Stimulated activated naive CD8-positive, alpha-beta T cell treated with anti-CD3 and anti-CD28 coated beads, Interleukin-15, amount 100 ng/mL, for 72 hours (primary cell): ENCODE data around the gene ITGB7.

Source experiments
- ATAC-seq: fragments of 150-1000 bp; cut with Tn5 transposase; 2 replicates; pipeline ENCODE4 v1.10.0; 2021; ENCODE audit warnings: mild to moderate bottlenecking, moderate library complexity
- DNase-seq, 2 donors: peaks; one replicate each; pipeline ENCODE4 v3.0.0; 2021 to 2022
- H3K27ac Mint-ChIP-seq, 2 donors: one replicate each; pipeline ENCODE4 v1.8.0; 2022; ENCODE audit warnings: mild to moderate bottlenecking in 2 of 2, mixed read lengths in 2 of 2, moderate library complexity in 2 of 2
- H3K27me3 Mint-ChIP-seq: one replicate; pipeline ENCODE4 v1.8.0; 2022; ENCODE audit warnings: mixed read lengths
- H3K4me1 Mint-ChIP-seq: one replicate; pipeline ENCODE4 v1.8.0; 2022; ENCODE audit warnings: mild to moderate bottlenecking, mixed read lengths
- H3K4me3 Mint-ChIP-seq, 2 donors: one replicate each; pipeline ENCODE4 v1.8.0; 2022; ENCODE audit warnings: mild to moderate bottlenecking in 2 of 2, mixed read lengths in 2 of 2, moderate library complexity in 1 of 2
- H3K9me3 Mint-ChIP-seq, 2 donors: one replicate each; pipeline ENCODE4 v1.8.0; 2022; ENCODE audit warnings: mixed read lengths in 2 of 2

ITGB7 gene

DNA sequence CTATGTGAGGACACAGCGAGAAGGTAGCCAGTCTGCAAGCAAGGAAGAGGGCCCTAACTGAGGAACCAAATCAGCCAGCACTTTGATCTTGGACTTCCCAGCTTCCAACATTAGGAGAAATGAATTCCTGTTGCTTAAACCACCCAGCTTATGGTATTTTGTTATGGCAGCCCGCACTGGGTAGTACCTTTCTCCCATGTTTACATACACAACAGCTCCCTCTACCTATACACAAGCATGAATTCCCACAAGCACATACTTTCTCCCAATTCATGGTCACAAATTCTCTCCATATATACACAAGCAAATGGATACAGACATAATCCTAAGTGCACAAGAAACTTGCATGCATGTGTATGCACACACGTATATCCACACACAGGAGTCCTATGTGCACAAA, 7.4 kb downstream of the ITGB7 start:
- H3K4me3 Mint-ChIP-seq: no peak overlapping the region
- ATAC-seq: no peak
- no peaks in the 10 kb centered on the region for H3K27me3 Mint-ChIP-seq
- H3K4me1 Mint-ChIP-seq: peaks cover 70% of the 10 kb centered on the region
- no peaks in the 10 kb centered on the region for H3K9me3 Mint-ChIP-seq
- H3K27ac Mint-ChIP-seq: no peak overlapping the region
- no peak for DNase-seq

DNA sequence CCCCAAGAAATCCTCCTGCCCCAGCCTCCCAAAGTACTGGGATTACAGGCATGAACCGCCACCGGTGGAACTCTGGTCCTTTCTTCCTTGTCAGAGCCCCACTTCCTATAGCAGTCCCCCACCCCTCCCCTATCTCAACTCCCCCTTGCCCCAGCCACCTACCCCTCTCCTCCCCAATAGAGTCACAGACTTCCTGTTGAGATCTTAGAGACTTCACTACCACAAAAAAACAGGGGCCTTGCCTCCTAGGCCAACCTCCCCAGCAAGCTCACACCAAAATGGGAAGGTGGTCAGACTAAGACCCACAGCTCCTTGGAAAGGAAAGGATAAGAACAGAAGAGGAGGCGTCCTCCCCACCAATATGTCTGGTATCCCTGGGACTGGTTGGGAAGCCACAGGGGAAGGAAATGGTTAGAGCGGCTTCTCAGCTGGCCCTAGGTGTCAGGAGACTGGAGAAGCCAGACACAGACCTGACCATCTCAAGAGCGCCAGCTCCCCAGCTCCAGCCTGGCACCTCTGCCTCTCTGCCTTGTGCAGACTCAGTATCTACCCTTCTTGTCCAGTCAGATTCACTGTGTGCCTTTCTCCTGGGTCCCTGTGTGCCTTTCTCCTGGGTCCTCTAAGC, 8.5 kb downstream of the ITGB7 start:
- DNase-seq: no peak
- Mint-ChIP-seq H3K9me3 (no peaks in the 10 kb centered on the region), H3K4me1 (peaks cover 60% of the 10 kb centered on the region), H3K4me3 (peak overlapping the region; percentile 55 to 64), H3K27me3 (no peaks in the 10 kb centered on the region), H3K27ac (peak overlapping the region; percentile 76 to 82)
- peak; percentile 53 for ATAC-seq

DNA sequence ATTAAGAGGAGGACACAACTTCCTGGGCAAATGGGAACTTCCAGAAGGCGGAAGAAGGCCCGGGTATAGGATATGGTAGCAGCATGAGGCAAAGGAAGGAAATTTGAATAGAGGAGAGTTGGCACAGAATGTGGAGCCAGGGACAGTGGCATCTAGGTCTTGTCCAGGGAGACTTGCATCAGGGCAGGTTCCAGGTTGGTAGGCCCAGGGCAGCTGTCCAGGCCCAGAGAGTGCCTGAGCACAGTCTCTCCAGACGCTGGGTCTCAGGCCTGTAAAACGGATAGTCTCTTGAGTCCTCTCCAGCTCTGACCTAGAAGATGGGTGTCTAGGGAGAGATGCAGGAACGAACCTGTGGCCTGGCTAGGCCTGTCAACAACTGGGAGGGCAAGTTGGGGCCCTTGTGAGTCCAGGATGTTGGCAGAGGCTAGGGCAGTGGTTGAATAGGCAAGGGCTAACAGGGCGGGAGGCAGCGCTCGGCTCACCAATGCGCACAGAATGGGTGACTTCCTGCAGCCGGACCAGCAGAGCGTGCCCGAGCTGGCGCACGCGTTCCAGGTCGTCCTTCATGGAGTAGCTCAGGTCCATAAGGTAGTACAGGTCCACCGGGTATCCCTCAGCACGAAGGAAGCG, 9.9 kb downstream of the ITGB7 start:
- Mint-ChIP-seq H3K4me1 (peaks cover 61% of the 10 kb centered on the region), H3K9me3 (no peaks in the 10 kb centered on the region), H3K27me3 (no peaks in the 10 kb centered on the region), H3K27ac (peak overlapping the region in 1 of 2 donors; percentile 93), H3K4me3 (peak overlapping the region in 1 of 2 donors; percentile 2)
- ATAC-seq (no peak), DNase-seq (no peak)

DNA sequence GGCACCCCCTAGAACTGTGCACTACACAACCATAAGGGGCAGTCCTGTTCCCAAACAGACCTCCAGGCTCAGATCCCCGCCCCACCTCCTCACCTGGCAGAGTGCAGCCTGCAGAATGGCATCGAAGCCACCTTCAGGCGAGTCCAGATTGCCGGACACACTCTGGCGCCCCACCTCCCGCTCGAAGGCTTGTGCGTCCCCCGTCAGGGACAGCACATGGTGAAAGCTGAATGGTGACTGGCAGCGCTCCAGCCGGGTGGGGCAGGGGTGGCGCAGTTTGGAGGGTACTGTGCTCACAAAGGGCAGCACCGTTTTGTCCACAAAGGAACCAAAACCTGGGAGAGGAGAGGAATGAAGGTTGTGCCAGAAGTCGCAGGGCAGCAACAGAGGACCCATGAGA, 10.6 kb downstream of the ITGB7 start:
- no peaks in the 10 kb centered on the region for H3K9me3 Mint-ChIP-seq
- peaks cover 62% of the 10 kb centered on the region for H3K4me1 Mint-ChIP-seq

DNA sequence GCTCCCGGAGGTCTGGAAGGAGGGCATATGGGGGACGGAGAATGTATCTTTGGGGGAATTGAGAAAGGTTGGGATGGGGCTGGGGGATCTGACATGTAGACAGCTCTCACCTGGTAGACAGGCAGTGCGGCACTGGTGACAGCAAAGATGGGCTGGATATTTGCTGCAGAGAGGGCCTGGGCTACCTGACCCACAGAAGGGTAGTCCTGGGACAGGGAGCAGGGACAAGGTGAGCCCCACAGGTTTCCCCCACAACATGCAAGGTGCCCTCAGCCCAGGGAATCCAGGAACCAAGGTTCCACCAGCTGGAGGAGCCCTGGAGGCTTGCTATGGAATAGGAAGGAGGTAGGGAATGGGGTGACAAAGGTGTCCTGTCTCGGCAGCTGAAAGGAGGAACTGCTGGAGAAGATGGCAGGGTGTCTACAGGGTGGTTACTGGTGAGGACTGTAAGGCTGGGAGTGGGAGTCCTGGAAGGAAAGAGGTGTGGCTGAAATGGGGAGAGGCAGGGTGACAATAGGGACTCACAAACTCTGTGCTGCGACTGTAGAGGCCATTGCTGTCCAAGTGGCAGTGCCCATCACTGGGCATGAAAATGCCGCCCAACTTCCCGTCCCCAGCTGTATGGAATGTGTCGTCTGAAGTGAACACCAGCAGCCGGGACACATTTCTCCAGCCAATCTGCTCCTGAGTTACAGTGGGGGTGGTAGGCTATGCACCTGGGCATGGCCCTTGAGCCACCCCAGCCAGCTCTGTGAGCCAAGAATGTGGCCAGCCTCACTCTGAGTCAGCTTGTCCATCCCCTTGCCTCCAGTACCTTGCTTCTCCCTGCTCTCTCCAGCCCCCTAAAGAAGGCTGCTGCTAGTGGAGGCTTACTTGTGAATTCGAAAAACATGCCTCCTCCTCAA, 11.3 kb downstream of the ITGB7 start:
- Mint-ChIP-seq H3K9me3 (no peaks in the 10 kb centered on the region), H3K4me1 (peaks cover 61% of the 10 kb centered on the region), H3K27me3 (no peaks in the 10 kb centered on the region), H3K4me3 (no peak overlapping the region), H3K27ac (peak overlapping the region in 1 of 2 donors; percentile 20)
- ATAC-seq (no peak), DNase-seq (no peak)

More for the DNA sequence above, 10.6 kb downstream of the ITGB7 start:
- DNase-seq: no peak
- H3K27me3 Mint-ChIP-seq: no peaks in the 10 kb centered on the region
- ATAC-seq: no peak
- peak overlapping the region in 1 of 2 donors; percentile 93 for H3K27ac Mint-ChIP-seq
- no peak overlapping the region for H3K4me3 Mint-ChIP-seq

DNA sequence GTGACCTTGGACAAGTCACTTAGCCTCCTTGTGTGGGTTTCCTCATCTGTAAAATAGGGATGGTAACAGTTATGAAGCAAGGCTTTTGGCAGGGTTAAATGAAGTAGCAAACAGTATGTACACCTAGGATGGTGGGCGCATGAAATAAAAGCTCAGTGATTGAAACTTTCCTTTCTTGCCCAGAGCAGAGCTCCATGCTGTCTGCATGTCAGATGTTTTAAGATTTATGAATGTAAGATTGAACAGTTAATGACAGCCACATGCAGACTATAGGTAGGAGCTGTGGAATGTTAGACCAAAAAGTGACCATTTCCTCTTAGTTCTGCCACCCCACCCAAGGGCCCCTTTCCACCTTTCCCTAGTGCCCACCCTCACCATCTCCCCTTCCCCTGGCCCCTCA, 12.1 kb downstream of the ITGB7 start:
- Mint-ChIP-seq H3K27me3 (no peaks in the 10 kb centered on the region), H3K9me3 (no peaks in the 10 kb centered on the region), H3K27ac (no peak overlapping the region), H3K4me1 (peaks cover 61% of the 10 kb centered on the region), H3K4me3 (no peak overlapping the region)
- DNase-seq (no peak), ATAC-seq (no peak)

DNA sequence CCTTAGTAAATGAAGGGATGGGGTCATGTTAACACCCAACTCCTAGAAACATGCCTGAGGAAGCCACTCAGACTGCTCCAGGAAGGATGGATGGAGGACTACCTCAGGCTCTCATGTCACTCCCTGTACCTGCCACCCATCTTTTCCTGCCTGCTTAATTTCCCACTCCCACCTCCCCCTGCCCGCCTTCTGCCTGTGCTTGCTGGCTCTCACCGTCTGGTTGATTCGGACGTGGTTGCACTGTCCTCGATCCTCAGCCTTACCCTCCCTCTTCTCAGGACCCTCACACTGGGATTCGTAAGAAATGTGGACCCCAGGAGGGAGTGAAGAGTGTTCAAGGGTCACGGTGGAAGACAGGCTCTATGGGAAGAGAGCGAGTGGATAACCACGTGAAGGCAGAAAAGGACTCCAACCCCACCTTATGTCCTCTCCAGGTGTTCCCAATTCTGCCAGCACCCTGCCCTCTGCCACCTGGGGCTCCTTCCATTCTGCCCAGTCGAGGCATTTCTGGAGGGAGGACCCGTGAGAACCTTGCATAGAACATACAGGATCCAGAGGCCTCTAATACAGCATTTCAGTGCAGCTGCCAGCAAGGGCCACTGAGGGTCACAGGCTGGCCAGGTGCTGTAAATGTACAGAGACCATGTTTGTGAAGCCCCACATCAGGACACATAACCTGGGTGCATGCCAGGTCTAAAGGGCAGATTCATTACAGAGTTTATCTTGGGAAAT, 12.9 kb downstream of the ITGB7 start:
- no peak for DNase-seq
- H3K9me3 Mint-ChIP-seq: no peaks in the 10 kb centered on the region
- no peak overlapping the region for H3K4me3 Mint-ChIP-seq
- H3K27ac Mint-ChIP-seq: peak overlapping the region in 1 of 2 donors; percentile 59
- H3K4me1 Mint-ChIP-seq: peaks cover 60% of the 10 kb centered on the region
- no peaks in the 10 kb centered on the region for H3K27me3 Mint-ChIP-seq
- no peak for ATAC-seq

DNA sequence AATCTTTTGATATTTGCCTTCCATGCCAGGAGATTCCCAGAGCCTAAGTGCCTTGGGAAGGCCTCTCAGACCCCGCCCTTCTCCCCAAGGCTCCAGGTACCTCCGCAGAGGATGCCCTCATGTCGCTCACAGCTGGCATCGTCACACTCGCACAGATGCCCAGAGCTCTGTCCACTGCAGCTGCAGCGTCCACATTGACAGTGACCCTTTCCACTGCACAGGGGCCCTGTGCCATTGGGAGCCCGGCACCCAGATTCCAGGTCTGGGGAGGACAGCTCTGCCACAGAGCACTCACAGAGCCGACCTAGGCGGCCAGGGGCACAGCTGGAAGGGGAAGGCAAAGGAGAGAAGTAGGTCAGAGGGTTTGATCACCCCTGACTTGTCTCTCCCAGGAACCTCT, 14.0 kb downstream of the ITGB7 start:
- H3K9me3 Mint-ChIP-seq: no peaks in the 10 kb centered on the region
- no peaks in the 10 kb centered on the region for H3K27me3 Mint-ChIP-seq
- peaks cover 49% of the 10 kb centered on the region for H3K4me1 Mint-ChIP-seq
- H3K4me3 Mint-ChIP-seq: no peak overlapping the region
- peak overlapping the region in 1 of 2 donors; percentile 68 for H3K27ac Mint-ChIP-seq
- DNase-seq (no peak), ATAC-seq (no peak)

DNA sequence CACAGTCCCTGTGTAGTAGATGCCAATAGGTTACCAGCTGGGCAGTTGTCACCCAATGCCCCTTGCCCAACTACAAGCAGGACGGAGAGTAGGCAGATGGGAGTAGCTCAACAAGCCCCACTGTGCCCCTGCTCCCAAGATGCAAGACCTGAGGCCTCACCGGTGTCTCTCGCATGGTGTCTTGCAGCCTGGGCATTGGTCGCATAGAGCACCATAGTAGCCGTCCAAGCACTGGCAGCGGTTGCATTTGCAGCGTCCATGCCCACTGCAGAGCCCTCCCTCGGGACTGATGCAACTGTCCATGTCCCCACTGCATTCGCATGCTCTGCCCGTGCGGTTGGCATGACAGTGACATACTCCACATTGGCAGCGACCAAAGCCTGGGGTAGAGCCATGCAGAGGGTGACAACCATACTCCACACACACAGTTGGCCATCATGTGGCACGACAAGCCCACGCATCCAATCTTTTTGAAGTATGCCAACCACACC, 14.5 kb downstream of the ITGB7 start:
- no peak for ATAC-seq
- H3K4me3 Mint-ChIP-seq: no peak overlapping the region
- peak overlapping the region in 1 of 2 donors; percentile 81 for H3K27ac Mint-ChIP-seq
- no peaks in the 10 kb centered on the region for H3K27me3 Mint-ChIP-seq
- H3K4me1 Mint-ChIP-seq: peaks cover 44% of the 10 kb centered on the region
- H3K9me3 Mint-ChIP-seq: no peaks in the 10 kb centered on the region
- DNase-seq: no peak

DNA sequence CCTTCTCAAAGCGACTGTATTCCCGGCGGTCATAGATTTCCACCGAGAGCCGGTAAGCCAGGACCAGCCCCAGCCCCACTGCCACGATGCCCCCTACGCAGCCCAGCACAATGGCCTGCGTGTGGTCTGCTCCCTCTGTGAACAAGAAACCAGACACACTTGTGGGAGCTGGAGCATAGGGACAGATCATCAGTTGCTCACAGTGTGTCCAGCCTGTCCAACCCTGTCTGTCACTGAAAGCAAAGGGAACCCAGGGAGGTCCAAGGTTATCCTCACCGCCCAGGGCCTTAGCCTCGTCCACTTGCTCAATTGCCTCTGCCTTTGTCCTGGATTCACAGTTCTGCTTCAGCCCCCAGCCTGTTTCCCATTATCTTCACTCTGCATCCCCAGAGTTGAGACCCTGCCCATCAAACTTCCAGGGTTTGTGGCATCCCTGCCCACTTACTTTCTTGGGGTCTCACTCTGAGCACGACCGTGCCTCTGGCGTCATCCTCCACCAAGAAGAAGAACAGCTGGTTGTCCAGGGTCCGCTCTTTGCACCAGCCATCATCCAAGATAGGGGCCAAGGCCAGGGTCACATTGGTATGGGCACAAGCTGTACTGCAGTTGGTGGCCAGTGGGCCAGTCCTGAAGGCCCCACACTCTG, 15.0 kb downstream of the ITGB7 start:
- no peak overlapping the region for H3K4me3 Mint-ChIP-seq
- no peak for ATAC-seq
- DNase-seq: no peak
- no peaks in the 10 kb centered on the region for H3K9me3 Mint-ChIP-seq
- peaks cover 41% of the 10 kb centered on the region for H3K4me1 Mint-ChIP-seq
- peak overlapping the region in 1 of 2 donors; percentile 81 for H3K27ac Mint-ChIP-seq
- H3K27me3 Mint-ChIP-seq: no peaks in the 10 kb centered on the region

DNA sequence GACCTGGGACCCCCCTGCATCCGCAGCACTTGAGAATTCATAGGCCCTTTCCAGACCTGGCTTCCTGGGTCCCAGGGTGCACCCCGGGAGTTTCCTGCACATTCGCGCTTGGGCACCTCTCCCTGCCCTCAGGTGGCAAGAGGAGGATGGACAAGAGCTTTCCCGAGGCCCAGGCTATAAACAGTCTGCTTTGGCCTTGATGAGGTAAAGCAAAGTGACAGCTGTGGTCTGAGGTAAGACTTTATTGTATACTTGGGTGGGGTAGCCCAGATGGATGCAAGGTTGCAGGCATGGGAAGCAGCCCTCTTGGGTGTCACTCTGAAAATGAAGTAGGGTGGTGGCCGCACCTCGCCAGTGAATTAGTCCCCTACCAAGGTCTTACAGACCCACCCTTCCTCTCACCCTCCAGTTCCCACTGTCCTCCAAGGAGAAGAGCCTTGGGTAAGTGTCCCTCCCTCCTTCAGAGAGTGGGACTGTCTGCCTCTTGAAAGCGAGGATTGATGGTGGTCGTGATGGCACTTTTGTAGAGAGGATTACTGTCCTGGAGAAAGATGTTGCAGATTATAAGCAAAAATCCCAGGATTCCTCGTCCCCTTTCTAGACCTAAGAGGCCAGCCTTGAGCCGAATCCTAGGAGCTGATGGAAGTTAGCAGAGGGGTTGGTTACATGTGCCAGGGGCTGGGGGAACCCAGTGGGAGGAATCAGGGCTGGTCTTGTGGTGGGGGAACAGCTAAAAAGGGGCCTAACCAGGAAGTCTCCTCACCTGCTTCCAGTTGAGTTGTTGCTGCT, 15.8 kb downstream of the ITGB7 start:
- no peaks in the 10 kb centered on the region for H3K27me3 Mint-ChIP-seq
- peak overlapping the region in 1 of 2 donors; percentile 56 for H3K27ac Mint-ChIP-seq

DNA sequence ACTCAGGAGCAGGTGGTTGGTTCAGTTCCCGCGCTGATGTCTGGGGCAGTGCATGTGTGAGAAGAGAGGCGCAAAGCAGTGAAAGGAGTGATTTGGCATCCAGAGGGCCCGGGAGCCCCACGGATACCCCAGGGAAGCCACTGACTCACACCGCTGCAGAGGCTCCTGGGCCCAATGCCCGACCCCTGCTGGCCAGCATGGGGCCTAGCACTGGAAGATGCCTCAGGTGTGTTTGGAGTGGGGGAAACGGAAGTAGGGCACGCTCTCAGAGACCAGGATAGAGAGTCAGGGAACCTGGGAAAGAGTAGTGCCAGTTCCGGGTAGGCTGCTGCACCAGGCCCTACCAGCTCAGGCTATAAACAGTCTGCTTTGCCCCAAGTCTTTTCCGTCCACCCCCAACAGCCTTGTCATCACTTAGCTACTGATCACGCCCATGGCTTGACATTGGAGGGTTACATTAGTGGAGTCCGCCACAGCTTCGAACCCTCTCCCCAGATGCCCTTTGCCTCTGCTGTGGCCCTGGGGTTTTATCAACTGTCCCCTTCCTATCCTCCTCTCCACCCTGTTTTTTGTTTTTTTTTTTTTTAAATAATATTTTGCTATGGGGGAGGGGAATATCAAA, 16.8 kb downstream of the ITGB7 start:
- no peaks in the 10 kb centered on the region for H3K27me3 Mint-ChIP-seq
- peaks cover 33% of the 10 kb centered on the region for H3K4me1 Mint-ChIP-seq
- no peak overlapping the region for H3K4me3 Mint-ChIP-seq
- H3K9me3 Mint-ChIP-seq: no peaks in the 10 kb centered on the region
- H3K27ac Mint-ChIP-seq: no peak overlapping the region
- DNase-seq (peak in 1 of 2 donors; percentile 50), ATAC-seq (peak; percentile 91)

More for the DNA sequence above, 15.8 kb downstream of the ITGB7 start:
- DNase-seq: no peak
- H3K9me3 Mint-ChIP-seq: no peaks in the 10 kb centered on the region
- no peak overlapping the region for H3K4me3 Mint-ChIP-seq
- no peak for ATAC-seq
- peaks cover 33% of the 10 kb centered on the region for H3K4me1 Mint-ChIP-seq

DNA sequence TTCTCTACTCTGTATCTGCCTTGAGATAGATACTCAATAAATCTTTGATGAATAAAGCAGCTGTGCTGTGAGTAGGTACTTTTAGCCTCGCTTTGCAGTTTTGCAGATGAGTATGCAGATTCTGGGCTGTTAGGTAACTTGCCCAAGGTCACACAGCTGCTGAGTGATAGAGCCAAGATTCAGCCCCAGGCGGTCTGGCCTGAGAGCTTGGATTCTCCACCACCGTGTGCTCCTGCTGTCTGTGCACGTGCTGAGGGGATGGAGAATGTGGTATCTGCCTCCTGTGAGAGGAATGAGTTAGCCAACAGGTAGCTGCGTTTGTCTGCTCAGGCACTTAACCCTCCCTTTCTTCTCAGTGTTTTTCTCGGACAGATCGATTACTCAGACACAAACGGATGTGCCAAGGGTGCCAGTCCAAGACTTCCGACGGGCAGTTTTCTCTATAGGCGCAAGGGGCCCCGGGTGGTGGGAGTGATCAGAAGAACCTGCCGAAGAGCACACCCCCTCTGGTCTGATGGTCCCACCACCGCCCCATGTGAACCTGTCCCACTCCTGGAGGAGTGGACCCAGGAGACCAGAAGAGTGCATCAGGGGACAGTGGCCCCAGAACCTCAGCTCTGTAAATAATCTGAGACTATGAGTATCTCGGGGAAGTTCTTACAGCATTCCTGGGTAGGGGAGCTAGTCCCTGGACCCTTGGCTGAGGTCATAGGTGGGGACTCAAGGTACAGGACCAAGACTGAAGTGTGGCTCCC, 19.7 kb downstream of the ITGB7 start:
- no peak overlapping the region for H3K4me3 Mint-ChIP-seq
- DNase-seq (no peak), ATAC-seq (no peak)
- peaks cover 57% of the 10 kb centered on the region for H3K4me1 Mint-ChIP-seq
- H3K9me3 Mint-ChIP-seq: no peaks in the 10 kb centered on the region
- no peaks in the 10 kb centered on the region for H3K27me3 Mint-ChIP-seq
- no peak overlapping the region for H3K27ac Mint-ChIP-seq
